Stomach (tissue), 9 donors: ENCODE results near the gene CUL4A. TPM values are rescaled to one million over a fixed set of nuclear protein-coding genes. Genes with fewer than 3 reads are reported as not detected.

Experiments used
- DNase-seq, 2 donors: peaks; one replicate each; pipeline versions ENCODE4 v3.0.0 to v3.0.0-alpha.2; 2013 to 2019
- H3K27ac ChIP-seq, 5 donors: fragments of 200-600 bp in 4 of 5; sonication (generic) in 4 of 5; one replicate each; pipeline ENCODE4 v1.5.1; 2013 to 2019; ENCODE audit warnings: mild to moderate bottlenecking in 1 of 5, moderate library complexity in 1 of 5
- H3K27me3 ChIP-seq, 3 donors: fragments of 200-600 bp; sonication (generic); one replicate each; pipeline ENCODE4 v1.5.1; 2017 to 2019; ENCODE audit warnings: mixed run types in 1 of 3
- H3K36me3 ChIP-seq, 4 donors: fragments of 200-600 bp; sonication (generic); 1 replicate in 3 of 4; 2 replicates in 1 of 4; pipeline ENCODE4 v1.5.1; 2016 to 2019
- H3K4me1 ChIP-seq, 4 donors: fragments of 200-600 bp; sonication (generic); one replicate each; pipeline ENCODE4 v1.5.1; 2016 to 2019
- H3K4me3 ChIP-seq, 4 donors: fragments of 200-600 bp; sonication (generic) in 3 of 4; one replicate each; pipeline ENCODE4 v1.5.1; 2016 to 2019; ENCODE audit warnings: mild to moderate bottlenecking in 1 of 4
- H3K9me3 ChIP-seq, 4 donors: fragments of 200-600 bp; sonication (generic); one replicate each; pipeline ENCODE4 v1.5.1; 2016 to 2019
- CTCF ChIP-seq, 7 experiments: fragments of 450-650 bp in 4 of 7; fragments of 200-600 bp in 3 of 7; sonication (generic) in 3 of 7; IDR thresholded peaks; one replicate each; pipeline ENCODE4 v1.5.1; 2016 to 2019; ENCODE audit warnings: antibody characterized with exemption in 7 of 7, control low read depth in 2 of 7, mild to moderate bottlenecking in 1 of 7
- EP300 ChIP-seq: sonication (generic); formaldehyde crosslinking; IDR thresholded peaks from one replicate; pipeline ENCODE4 v1.6.1; 2017; ENCODE audit warnings: antibody characterized with exemption
- POLR2A ChIP-seq, 4 donors: fragments of 450-650 bp; IDR thresholded peaks; one replicate each; pipeline ENCODE4 v1.6.1; 2016; ENCODE audit warnings: antibody characterized with exemption in 4 of 4, control low read depth in 2 of 4, mild to moderate bottlenecking in 1 of 4, moderate library complexity in 1 of 4
- POLR2AphosphoS5 ChIP-seq, 3 donors: sonication (generic); formaldehyde crosslinking; IDR thresholded peaks; one replicate each; pipeline ENCODE4 v1.6.1; 2016; ENCODE audit warnings: antibody characterized with exemption in 3 of 3
- WGBS, 5 donors: extraction: QIAGEN DNeasy Blood & Tissue Kit in 3 of 5; methylation state at CpG; one replicate each; pipeline versions ENCODE4 v1.1.5 to v1.1.7; 2013 to 2018; 5-methylcytosine and 5-hydroxymethylcytosine counted together
- intact Hi-C: fragments of 100-400 bp; cut with DNase I; formaldehyde crosslinking; loops from one replicate; pipeline ENCODE4 v1.15.1; 2023; ENCODE audit warnings: low total_unique reads
- polyA plus RNA-seq, 3 donors: library from polyadenylated mRNA; stranded (reverse); fragments of 200-250 nt; gene quantifications; one replicate each; pipeline ENCODE4 v1.2.3, GENCODE V29; 2013
- total RNA-seq, 5 donors: library from RNA; depleted of rRNA; stranded (reverse); fragments of >200 nt; gene quantifications; one replicate each; pipeline versions ENCODE4 v1.1.0 to v1.2.3, GENCODE V29; 2014 to 2016
- donor health status: healthy with polysubstance abuse.
- donor health status: Bipolar disorder and iron deficiency.
- donor health status: healthy.

The CUL4A gene
- total and polyA plus RNA-seq, 8 donors = 24.4 to 153 (median 108) TPM

GRCh38 chr13:113162783-113163685 lies 46.4 kb upstream of the CUL4A start:
- H3K4me1 ChIP-seq = peaks cover 0 to 4% (median 0%) of the 10 kb centered on the region in 4 donors
- DNase-seq = no peak
- no peak overlapping the region for H3K4me3 ChIP-seq
- H3K27me3 ChIP-seq = peaks cover 0 to 50% (median 27%) of the 10 kb centered on the region in 3 donors
- peaks cover 0 to 4% (median 1%) of the 10 kb centered on the region in 4 donors for H3K36me3 ChIP-seq
- no peak for TF ChIP-seq EP300
- no peak for TF ChIP-seq POLR2A (IDR thresholded peaks at IDR 0.05)
- no peak for TF ChIP-seq POLR2AphosphoS5 (IDR thresholded peaks at IDR 0.05)
- no peak for TF ChIP-seq CTCF (IDR thresholded peaks at IDR 0.05)
- no peak overlapping the region for H3K27ac ChIP-seq
- H3K9me3 ChIP-seq = peaks cover 0 to 4% (median 0%) of the 10 kb centered on the region in 4 donors
- intact Hi-C loops = no loop called here
- 22 to 28% (median 25%) methylated on average over 25 of the region's 25 CpGs for WGBS, 5 donors

DNA sequence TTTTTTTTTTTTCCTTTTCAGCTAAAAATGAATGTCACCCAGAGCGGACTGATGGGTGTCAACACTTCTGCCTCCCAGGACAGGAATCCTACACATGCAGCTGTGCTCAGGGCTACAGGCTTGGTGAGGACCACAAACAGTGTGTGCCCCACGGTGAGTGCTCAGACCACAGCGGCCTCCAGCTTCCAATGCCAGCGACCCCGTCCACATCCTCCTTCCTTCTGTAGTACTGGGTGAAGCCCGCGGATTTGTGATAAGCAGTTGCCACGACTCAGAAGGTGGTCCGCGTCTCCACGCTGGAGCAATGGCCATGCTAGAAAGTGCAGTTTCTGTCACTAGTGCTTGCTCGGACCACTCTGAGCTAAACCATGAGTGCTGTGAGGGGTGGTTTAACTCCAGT lies 44.9 kb upstream of the CUL4A start:
- intact Hi-C loops = no loop called here
- Histone ChIP-seq H3K36me3 (peaks cover 0 to 17% (median 6%) of the 10 kb centered on the region in 4 donors), H3K9me3 (peaks cover 0 to 5% (median 0%) of the 10 kb centered on the region in 4 donors), H3K4me1 (peaks cover 0 to 4% (median 0%) of the 10 kb centered on the region in 4 donors), H3K27me3 (peaks cover 0 to 44% (median 27%) of the 10 kb centered on the region in 3 donors), H3K4me3 (no peak overlapping the region), H3K27ac (no peak overlapping the region)
- TF ChIP-seq CTCF (IDR thresholded peaks at IDR 0.05) = no peak
- no peak for TF ChIP-seq POLR2A (IDR thresholded peaks at IDR 0.05)
- no peak for TF ChIP-seq EP300
- TF ChIP-seq POLR2AphosphoS5 (IDR thresholded peaks at IDR 0.05) = no peak
- no peak for DNase-seq
- 68 to 86% (median 78%) methylated on average over 12 of the region's 12 CpGs for WGBS, 5 donors

- intact Hi-C loops = no loop called here
- Histone ChIP-seq H3K9me3 (peaks cover 0 to 5% (median 0%) of the 10 kb centered on the region in 4 donors), H3K27me3 (peaks cover 0 to 26% (median 22%) of the 10 kb centered on the region in 3 donors), H3K4me1 (peaks cover 5 to 12% (median 7%) of the 10 kb centered on the region in 4 donors), H3K27ac (no peak overlapping the region), H3K36me3 (peaks cover 0 to 28% (median 9%) of the 10 kb centered on the region in 4 donors), H3K4me3 (no peak overlapping the region)
- DNase-seq = no peak
- no peak for TF ChIP-seq POLR2AphosphoS5 (IDR thresholded peaks at IDR 0.05)
- TF ChIP-seq CTCF (IDR thresholded peaks at IDR 0.05) = no peak
- TF ChIP-seq POLR2A (IDR thresholded peaks at IDR 0.05) = no peak
- TF ChIP-seq EP300 = no peak
- WGBS, 5 donors = 86 to 92% (median 88%) methylated on average over 10 of the region's 10 CpGs
Measured at GRCh38 chr13:113166266-113166665, 43.1 kb upstream of the CUL4A start.

GRCh38 chr13:113166681-113167080 lies 42.7 kb upstream of the CUL4A start:
- Histone ChIP-seq H3K36me3 (peaks cover 0 to 32% (median 14%) of the 10 kb centered on the region in 4 donors), H3K4me3 (no peak overlapping the region), H3K27ac (no peak overlapping the region), H3K27me3 (peaks cover 0 to 22% (median 19%) of the 10 kb centered on the region in 3 donors), H3K9me3 (peaks cover 0 to 5% (median 0%) of the 10 kb centered on the region in 4 donors), H3K4me1 (peaks cover 6 to 16% (median 11%) of the 10 kb centered on the region in 4 donors)
- DNase-seq = no peak
- intact Hi-C loops = no loop called here
- WGBS, 5 donors = 87 to 95% (median 90%) methylated on average over 5 of the region's 5 CpGs
- TF ChIP-seq CTCF (IDR thresholded peaks at IDR 0.05) (no peak), POLR2AphosphoS5 (IDR thresholded peaks at IDR 0.05) (no peak), POLR2A (IDR thresholded peaks at IDR 0.05) (no peak), EP300 (no peak)
